HUES48 (cell line): ENCODE measurements around the gene RPS14.
"Not testable (repeated sequence)": the region's sequence is repeated elsewhere in the genome, so short reads cannot be mapped to it uniquely, and the experiment has no call there.

ENCODE experiments used
- H3K27ac ChIP-seq: one replicate; pipeline ENCODE4 v1.7.0; 2013; ENCODE audit warnings: low read depth, low read length, inconsistent platforms
- H3K27me3 ChIP-seq: 2 replicates; pipeline ENCODE4 v1.6.1; 2013; ENCODE audit warnings: mild to moderate bottlenecking, low read length; ENCODE audit not compliant: control insufficient read depth, insufficient read depth
- H3K36me3 ChIP-seq: 2 replicates; pipeline ENCODE4 v1.6.1; 2013; ENCODE audit warnings: low read length; ENCODE audit not compliant: control insufficient read depth, insufficient read depth
- H3K4me1 ChIP-seq: 2 replicates; pipeline ENCODE4 v1.6.1; 2013; ENCODE audit warnings: mild to moderate bottlenecking, low read length; ENCODE audit not compliant: control insufficient read depth, insufficient read depth
- H3K4me3 ChIP-seq: 2 replicates; pipeline ENCODE4 v1.5.1; 2013; ENCODE audit warnings: mild to moderate bottlenecking, low read depth, low read length
- H3K9ac ChIP-seq: 2 replicates; pipeline ENCODE4 v1.6.1; 2013; ENCODE audit warnings: mild to moderate bottlenecking, low read depth, low read length, moderate library complexity
- H3K9me3 ChIP-seq: 2 replicates; pipeline ENCODE4 v1.6.1; 2013; ENCODE audit warnings: low read length; ENCODE audit not compliant: control insufficient read depth, insufficient read depth

RPS14 gene

DNA sequence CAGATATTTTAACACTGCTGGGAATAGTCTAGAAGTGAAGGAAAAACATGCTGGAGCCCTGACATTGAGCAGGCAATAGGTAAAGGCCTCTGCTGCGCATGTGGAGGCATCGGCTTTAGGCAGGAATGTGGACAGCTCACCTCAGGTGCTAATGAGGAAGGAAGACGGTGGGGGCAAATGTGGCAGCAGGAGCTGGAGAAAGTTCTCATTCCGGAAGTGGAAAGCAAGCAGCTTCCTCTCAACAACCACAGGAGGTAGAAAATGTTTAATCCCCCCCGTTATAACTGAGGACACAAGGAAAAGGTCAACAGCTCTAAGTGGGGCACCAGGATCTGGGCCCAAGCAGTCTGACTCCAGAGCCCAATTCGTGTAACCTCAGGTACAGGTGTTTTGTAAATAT lies 7.6 kb upstream of the RPS14 start:
- Histone ChIP-seq H3K4me1 (peaks cover 31% of the 10 kb centered on the region), H3K36me3 (no peaks in the 10 kb centered on the region), H3K4me3 (no peak overlapping the region), H3K27ac (no peak overlapping the region), H3K27me3 (no peaks in the 10 kb centered on the region), H3K9ac (no peak overlapping the region), H3K9me3 (no peaks in the 10 kb centered on the region)

DNA sequence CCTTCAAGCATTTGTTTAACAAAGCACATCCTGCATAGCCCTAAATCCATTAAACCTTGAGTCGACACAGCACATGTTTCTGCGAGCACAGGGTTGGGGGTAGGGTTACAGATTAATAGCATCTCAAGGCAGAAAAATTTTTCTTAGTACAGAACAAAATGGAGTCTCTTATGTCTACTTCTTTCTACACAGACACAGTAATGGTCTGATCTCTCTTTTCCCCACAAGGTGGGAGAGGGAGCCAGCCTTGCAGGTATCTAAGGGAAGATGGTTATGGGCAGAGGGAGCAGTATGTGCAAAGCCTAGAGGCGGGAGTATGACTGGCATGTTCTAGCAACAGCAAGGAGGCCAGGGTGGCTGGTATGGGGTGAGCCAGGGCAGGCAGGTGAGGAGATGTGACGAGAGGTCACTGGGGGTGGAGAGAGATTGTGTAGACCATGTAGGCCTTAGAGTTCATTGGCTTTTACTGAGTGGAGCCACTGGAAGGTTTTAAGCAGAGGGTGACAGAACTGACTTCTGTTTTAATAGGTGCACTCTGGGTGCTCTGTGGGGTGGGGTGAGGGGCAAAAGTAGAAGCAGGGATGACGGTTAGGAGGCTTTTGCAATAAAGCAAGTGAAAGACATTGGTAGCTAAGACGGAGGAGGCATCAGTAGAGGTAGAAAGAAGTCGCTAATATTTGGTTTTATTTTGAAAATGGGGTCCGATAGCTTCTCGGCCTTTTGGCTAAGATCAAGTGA lies 5.1 kb upstream of the RPS14 start:
- Histone ChIP-seq H3K9me3 (no peaks in the 10 kb centered on the region), H3K36me3 (no peaks in the 10 kb centered on the region), H3K4me1 (peaks cover 19% of the 10 kb centered on the region), H3K27ac (no peak overlapping the region), H3K4me3 (no peak overlapping the region), H3K9ac (no peak overlapping the region), H3K27me3 (no peaks in the 10 kb centered on the region)

DNA sequence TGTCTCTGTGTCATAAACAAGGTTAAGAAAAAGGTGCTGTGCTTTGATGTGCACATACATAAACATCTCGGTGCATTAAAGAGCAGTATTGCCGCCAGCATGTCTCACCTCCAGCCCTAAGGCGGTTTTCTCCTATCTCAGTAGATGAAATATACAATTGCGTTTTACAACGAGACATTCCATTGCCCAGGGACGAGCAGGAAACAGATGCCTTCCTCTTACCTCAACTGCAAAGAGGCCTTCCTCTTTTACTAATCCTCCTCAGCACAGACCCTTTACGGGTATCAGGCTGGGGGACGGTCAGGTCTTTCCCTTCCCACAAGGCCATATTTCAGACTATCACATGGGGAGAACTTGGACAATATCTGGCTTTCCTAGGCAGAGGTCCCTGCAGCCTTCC lies 4.5 kb upstream of the RPS14 start:
- not testable (repeated sequence) for H3K9ac ChIP-seq, H3K27me3 ChIP-seq, H3K27ac ChIP-seq, H3K36me3 ChIP-seq, H3K9me3 ChIP-seq, H3K4me3 ChIP-seq
- H3K4me1 ChIP-seq = peaks cover 12% of the 10 kb centered on the region

DNA sequence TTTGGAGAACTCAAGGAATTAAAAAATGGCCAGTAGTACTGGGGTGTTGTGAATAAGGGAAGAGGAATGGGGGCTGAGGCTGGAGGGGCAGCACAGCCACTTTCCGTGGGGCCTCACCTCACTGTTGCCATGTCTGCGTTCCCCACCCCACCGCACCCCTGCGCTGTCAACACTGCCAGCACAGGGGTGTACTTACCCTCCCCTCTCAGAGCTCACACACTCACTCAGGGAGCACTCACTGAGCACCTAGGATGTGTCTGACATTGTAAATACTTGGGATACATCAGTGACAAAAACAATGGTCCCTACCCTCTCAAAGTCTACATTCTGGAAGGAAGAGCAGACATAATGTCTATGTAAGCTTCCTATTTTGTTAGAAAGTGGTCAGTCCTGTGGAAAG lies 3.4 kb upstream of the RPS14 start:
- H3K9ac ChIP-seq = no peak overlapping the region

GRCh38 chr5:150451594-150451993 lies 2.1 kb upstream of the RPS14 start:
- Histone ChIP-seq H3K9me3 (no peaks in the 10 kb centered on the region), H3K4me1 (peaks cover 14% of the 10 kb centered on the region), H3K4me3 (no peak overlapping the region), H3K27me3 (no peaks in the 10 kb centered on the region), H3K27ac (no peak overlapping the region), H3K36me3 (peaks cover 23% of the 10 kb centered on the region), H3K9ac (no peak overlapping the region)

More for the DNA sequence above, 3.4 kb upstream of the RPS14 start:
- Histone ChIP-seq H3K27ac (no peak overlapping the region), H3K4me3 (no peak overlapping the region), H3K4me1 (peaks cover 17% of the 10 kb centered on the region), H3K9me3 (no peaks in the 10 kb centered on the region), H3K27me3 (no peaks in the 10 kb centered on the region), H3K36me3 (peaks cover 9% of the 10 kb centered on the region)

DNA sequence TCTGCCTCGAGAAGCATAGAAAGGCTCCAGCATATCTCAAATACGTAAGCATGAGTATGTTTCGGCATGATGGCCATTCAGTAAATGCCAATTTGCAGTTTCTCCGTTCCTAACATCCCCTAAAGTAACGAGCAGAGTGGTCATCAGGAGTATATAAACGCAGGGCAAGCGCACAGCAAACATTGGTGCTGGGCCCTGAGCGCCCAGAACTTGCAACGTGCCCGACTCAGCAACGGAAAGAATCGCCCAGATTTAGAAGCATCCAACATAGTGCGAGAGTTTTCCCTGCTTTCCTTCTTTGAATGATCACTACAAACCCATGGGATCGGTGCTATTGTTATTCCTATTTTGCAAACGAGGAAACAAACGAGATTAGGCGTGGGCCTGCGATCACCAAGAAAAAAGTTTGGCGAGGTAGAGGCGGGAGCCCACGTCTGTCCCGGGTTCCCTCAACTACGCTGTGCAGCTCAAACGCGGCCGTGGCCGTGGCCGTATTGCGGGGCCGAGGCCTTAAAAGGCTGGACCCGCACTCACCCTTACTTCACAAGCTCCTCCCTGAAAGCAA lies 505 bp downstream of the RPS14 start:
- Histone ChIP-seq H3K4me1 (peaks cover 9% of the 10 kb centered on the region), H3K27me3 (no peaks in the 10 kb centered on the region), H3K4me3 (peak overlapping the region; percentile 81), H3K36me3 (peaks cover 48% of the 10 kb centered on the region), H3K9me3 (no peaks in the 10 kb centered on the region), H3K9ac (peak overlapping the region; percentile 98), H3K27ac (peak overlapping the region; percentile 99)

GRCh38 chr5:150448334-150448733 lies 1.2 kb downstream of the RPS14 start:
- H3K27ac ChIP-seq = peak overlapping the region; percentile 99
- peaks cover 9% of the 10 kb centered on the region for H3K4me1 ChIP-seq
- H3K9ac ChIP-seq = peak overlapping the region; percentile 98
- H3K4me3 ChIP-seq = peak overlapping the region; percentile 81
- no peaks in the 10 kb centered on the region for H3K27me3 ChIP-seq
- no peaks in the 10 kb centered on the region for H3K9me3 ChIP-seq
- H3K36me3 ChIP-seq = peaks cover 55% of the 10 kb centered on the region

DNA sequence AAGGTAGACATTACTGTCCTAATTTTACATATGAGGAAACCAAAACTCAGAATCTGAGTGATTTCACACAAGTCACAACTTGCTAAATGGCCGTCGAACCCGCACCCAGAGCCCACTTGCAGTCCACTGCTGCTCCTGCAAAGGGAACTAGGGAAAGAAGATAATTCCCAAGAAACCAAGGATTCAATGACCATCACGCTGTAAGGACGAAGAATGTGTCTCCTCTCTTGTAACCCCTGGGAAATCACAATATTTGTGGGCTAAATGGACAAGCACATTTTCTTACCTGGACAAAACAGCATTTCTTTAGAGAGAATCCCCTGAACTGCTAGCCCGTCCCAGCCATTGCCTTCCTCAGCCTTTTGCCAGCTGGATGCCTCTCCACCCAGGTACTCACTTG lies 2.4 kb downstream of the RPS14 start:
- Histone ChIP-seq H3K9me3 (no peaks in the 10 kb centered on the region), H3K4me1 (peaks cover 9% of the 10 kb centered on the region), H3K36me3 (peaks cover 59% of the 10 kb centered on the region), H3K4me3 (no peak overlapping the region), H3K27me3 (no peaks in the 10 kb centered on the region), H3K9ac (no peak overlapping the region), H3K27ac (peak overlapping the region; percentile 99)

DNA sequence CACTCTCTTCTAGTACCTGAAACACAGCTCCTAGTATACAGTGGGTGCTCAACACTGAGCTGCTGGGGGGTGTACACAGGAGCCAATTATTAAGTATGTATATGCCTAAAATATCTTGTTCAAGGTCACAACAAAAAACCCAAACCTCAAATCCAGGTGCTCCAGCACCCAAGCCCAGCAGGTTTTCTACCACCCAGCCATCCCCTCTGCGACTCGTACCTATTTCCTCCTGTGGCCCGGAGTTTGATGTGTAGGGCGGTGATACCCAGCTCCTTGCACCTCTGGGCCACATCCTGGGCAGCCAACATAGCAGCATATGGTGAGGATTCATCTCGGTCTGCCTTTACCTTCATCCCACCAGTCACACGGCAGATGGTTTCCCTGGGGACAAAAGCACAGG lies 3.0 kb downstream of the RPS14 start:
- H3K27me3 ChIP-seq = no peaks in the 10 kb centered on the region
- H3K9me3 ChIP-seq = no peaks in the 10 kb centered on the region
- peak overlapping the region; percentile 99 for H3K27ac ChIP-seq
- no peak overlapping the region for H3K9ac ChIP-seq
- H3K4me1 ChIP-seq = peaks cover 9% of the 10 kb centered on the region
- H3K4me3 ChIP-seq = no peak overlapping the region
- peaks cover 59% of the 10 kb centered on the region for H3K36me3 ChIP-seq

DNA sequence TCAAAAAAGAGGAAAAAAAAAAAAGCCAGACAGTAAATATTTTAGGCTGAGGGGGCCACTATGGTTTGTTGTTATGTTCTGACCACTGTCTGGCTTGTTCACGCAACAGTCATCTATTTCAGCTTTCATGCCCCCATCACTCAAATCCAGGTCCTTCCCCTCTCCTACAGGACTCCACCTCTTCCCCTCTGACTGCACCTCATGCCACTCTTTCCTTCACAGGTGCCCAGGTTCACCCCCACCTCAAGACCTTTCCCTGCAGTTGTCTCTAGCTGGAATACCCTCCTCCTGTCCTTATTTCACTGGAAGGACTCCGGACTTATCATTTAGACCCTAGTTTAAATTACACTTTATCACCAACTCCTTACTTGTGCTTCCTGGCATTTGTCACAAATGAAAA lies 3.5 kb downstream of the RPS14 start:
- Histone ChIP-seq H3K4me3 (no peak overlapping the region), H3K36me3 (peaks cover 59% of the 10 kb centered on the region), H3K27ac (peak overlapping the region; percentile 99), H3K9ac (no peak overlapping the region), H3K4me1 (peaks cover 10% of the 10 kb centered on the region), H3K9me3 (no peaks in the 10 kb centered on the region), H3K27me3 (no peaks in the 10 kb centered on the region)

DNA sequence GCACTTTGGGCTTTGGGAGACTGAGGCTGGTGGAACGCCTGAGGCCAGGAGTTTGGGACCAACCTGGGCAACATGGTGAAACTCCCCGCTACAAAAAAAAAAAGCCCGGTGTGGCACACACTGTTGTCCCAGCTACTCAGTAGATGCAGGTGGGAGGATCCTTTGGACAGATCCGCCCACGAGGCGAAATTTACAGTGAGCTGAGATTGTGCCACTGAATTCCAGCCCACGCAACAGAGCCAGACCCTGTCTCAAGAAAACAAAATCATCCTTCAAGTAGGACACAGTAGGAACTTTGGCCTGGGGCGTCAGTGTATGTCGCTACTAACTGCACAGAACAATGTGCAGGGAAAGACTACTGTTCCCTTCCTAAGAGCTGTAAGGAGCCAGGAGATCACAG lies 4.8 kb downstream of the RPS14 start:
- H3K4me3 ChIP-seq = no peak overlapping the region
- H3K4me1 ChIP-seq = peaks cover 11% of the 10 kb centered on the region
- no peaks in the 10 kb centered on the region for H3K9me3 ChIP-seq
- H3K36me3 ChIP-seq = peaks cover 59% of the 10 kb centered on the region
- H3K9ac ChIP-seq = no peak overlapping the region
- no peak overlapping the region for H3K27ac ChIP-seq
- H3K27me3 ChIP-seq = no peaks in the 10 kb centered on the region
